Activated CD4-positive, alpha-beta T cell treated with anti-CD3 and anti-CD28 coated beads for 1 hour (primary cell): ENCODE data around the gene SOX1.

Experiments
- DNase-seq: peaks from one replicate; pipeline ENCODE4 v3.0.0-alpha.2; 2020

The SOX1 gene

GRCh38 chr13:112067116-112067741 is at the start of gene SOX1:
TSS of gene SOX1 (plus strand) at chr13:112067149. CDS start at chr13:112067659, 510 bp downstream.
- no peak for DNase-seq

GRCh38 chr13:112024577-112024976 is 42.4 kb upstream of the SOX1 start:
- no peak for DNase-seq

DNA sequence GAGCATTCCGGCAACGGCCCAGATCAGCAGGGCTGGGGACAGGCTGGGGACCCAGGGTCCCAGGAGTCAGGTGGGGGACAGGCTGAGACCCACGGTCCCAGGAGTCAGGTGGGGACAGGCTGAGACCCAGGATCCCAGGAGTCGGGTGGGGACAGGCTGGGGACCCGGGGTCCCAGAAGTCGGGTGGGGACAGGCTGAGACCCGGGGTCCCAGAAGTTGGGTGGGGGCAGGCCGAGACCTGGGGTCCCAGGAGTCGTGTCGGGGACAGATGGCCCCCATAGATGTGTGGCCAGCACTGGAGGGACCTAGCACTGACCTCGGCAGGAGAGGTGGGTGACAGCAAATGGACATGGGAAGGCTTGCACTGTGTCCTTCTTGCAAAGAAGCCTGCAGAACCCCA is 39.7 kb upstream of the SOX1 start:
- no peak for DNase-seq

DNA sequence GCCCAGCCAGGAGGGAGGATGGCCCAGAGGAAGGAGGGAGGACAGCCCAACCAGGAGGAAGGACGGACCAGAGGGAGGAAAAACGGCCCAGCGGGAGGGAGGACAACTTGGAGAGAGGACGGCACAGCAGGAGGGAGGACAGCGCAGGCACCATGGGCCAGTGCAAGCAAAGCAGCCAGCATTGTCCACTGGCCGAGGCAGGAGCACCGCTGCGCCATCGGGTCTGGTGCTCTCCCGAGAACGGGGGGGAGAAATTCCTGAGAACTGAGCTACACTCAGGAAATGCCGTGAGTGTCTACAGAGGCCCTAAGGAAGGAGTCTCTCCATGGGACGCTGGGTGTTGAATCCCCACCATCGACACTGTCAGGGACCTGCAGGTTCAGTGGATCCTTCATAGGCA is 38.5 kb upstream of the SOX1 start:
- DNase-seq, result no peak

DNA sequence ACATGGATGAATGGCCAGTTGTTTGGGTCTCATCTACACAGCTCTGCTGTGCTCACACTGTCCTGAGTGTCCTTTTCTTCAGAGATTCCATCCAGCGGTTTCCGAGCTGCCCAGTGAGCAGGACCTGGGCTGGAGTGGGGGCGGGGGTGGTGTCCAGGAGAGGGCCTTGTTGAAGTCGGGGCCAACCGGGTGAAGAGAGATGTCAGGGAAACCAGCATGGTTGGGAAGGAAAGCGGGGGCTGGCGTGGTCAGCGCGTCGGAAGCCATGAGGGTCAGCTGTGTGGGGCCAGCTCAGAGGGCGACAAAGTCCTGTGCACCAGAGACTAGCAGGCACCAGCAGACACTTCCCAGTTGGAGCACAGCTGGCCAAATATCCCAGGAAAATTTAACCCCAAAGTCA is 37.8 kb upstream of the SOX1 start:
- no peak for DNase-seq

DNA sequence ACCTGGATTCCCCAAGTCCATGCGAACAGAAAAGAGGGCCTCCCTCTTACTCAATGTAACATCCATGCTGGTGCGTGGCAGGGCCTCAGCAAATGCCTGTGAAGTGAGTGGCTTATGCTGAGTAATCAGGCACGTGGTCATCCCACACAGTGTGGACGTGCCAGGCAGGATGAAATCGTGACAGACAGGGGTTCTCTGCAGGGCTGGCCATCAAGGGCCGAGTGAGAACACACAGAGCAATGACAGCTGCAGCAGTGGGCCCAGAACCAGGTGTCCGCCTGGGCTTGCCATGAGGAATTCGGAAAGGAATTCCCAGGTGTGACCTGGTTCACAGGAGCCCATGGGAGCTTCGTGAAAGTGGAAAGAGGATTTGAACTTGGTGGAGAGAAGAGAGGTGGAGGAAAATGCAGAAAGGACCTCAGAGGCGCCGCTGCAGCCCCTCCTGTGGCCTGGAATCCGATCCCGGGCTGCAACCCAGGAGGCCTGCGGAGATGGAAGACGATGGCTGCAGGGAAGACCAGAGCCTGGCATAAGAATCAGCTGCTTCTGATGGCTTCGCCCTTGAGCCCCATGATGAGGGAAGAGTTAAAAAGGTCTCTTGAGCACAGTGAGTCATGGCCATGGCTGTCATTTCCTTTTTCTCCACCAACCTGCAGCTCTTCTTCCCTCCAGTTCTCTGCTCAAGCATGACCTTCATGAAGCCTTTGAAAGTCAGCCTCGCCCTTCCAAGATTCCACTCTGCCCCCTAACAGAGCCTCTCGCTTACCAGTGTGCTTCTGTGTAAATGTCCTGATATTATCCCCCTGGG is 34.6 kb upstream of the SOX1 start:
- no peak for DNase-seq

DNA sequence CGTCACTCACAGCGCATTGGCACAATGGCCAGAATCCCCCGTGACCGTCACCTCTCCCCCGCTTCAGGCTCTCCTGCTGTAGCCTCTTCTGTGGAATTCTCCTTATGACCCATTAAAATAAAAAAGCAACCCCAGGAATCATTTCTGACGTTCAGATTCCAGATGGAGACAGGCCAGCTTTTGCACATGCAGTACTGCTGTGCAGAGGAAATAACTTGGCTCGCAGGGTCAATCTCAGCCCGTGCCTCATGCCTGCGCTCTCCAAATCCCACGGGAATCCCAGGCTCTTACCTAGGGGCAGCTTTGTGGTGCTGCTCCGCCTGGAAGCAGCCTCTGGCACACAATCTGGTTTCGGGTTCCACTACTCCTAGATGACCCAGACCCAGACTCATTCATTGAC is 32.7 kb upstream of the SOX1 start:
- DNase-seq, result no peak

DNA sequence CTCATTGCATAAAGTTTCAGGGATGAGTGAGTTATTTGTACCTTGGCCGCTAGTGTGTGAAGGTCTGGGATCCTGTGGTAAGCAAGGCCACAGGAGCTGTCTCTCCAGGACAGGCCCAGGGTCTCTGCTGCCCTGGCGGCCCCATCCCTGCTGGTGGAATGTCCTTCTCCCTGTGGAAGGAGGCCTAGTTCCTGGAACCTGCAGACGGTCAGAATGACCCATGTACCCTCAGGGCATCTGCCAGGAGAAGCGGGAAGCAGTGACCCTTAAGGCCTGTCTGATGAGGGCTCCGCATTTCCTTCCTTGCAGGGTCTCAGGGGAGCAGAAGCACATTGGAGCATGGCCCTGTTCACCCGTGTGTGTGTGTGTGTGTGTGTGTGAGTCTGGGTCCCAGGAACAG is 32.1 kb upstream of the SOX1 start:
- DNase-seq, result no peak

- DNase-seq, result no peak
Measured at GRCh38 chr13:112042496-112042895, 24.5 kb upstream of the SOX1 start.

GRCh38 chr13:112052213-112052612 is 14.7 kb upstream of the SOX1 start:
- no peak for DNase-seq

DNA sequence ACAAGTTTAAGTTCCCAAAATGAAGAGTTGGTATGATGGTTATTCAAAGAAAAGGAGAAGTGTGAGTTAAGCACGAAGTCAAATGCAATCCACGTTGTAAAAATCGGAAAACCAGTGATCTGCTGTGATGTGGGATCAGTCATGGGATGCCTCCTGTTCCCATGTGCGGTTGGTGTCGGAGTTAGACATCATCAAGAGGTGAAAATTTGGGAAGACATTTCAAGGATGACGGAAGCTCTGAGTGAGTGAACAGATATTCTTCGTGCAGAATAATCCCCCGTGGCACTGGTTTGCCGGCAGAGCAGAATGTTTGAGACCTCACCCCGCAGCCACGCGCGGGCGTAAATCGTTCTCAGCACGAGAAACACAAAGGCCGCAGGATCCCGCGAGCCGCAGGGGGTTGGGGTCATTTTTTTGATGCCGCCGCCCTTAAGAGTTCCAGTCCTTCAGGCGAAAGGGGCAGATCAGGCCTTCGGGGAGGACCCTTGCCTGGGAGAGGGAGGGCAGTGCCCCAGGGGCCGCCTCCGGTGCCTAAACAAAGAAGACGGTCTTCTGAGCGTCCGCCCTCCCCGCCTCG is 13.7 kb upstream of the SOX1 start:
- no peak for DNase-seq

DNA sequence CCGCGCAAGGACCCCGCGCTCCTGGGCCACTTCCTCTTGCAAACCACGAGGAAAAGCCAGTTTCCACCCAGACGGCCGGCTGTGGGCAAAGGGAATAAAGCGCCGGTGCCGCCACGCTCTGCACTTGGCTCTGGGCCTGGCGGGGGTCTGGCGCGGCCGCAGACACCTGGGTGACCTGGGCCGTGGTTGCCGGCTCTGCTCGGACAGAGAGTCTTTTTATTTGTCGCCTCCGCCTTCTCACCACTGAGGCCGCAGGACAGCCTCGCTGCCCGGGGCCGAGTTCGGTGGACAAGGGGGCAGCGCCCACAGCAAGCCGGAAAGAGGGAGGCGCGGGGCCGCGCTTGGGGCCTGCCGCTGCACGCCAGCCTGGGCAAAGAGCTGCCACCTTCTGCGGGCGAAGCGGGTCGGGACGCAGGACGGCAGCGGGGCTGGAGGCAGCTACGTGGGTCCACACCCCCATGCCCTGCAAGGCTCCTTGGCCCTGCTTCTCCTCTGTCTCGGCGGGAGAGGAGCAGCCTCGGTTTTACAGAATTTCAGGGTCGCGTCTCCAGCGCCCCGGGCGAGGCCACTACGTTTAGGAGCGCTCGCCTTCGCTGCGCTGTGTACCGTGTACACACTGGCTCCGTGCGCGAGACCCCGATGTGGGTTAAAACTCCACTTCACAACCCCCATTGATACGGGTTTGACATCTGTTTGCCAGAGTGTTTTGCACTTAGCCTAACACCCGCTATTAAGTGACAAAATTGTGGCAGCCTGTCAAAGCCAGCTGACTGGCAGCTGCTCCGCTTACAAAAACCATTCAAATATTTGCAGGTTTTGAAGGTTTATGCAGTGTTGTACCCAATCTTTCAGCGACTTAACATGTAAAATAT is 13.0 kb upstream of the SOX1 start:
- no peak for DNase-seq

GRCh38 chr13:112054616-112055015 is 12.3 kb upstream of the SOX1 start:
- DNase-seq, result no peak

DNA sequence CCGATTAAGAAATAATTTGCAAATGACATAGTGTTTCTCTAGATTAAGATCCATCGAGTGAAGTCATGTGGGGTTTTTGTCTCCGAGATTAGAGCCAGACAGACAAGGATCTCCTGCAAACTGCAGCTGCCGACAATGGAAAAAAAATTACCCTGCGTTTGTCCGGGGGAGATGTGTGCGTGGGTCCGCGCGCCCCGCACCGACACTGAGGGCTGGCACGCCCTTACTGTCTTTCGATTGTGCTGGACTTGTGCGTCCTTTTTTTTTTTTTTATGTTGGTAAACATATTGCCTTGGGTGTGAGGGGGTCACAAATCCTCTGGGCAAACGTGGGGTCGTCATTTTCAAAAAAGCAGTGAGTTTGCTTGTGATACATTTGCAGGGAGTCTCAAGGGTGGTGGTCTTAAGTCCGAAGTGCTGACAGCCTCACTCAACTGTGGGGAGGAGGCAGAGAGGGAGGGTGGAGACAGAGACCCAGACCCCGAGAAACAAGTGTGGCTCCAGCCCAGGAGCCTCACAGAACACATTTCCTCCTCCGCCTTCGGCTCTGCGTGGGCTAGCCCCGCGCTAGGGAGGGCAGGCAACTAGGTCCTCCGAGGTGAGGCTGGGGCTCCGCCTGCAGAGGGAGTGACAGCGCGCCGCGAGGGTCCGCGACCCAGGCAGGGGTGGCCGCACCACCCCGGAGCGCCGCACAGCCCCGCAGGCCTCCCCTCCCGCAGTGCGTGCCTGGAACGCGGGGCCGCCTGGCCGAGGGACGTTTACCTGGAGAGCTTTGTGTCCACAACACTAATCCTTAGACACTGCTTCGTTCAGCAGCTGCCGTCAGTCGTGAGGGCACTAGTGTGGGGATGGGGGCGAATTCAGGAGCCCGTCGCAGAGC is 11.7 kb upstream of the SOX1 start:
- DNase-seq, result no peak

DNA sequence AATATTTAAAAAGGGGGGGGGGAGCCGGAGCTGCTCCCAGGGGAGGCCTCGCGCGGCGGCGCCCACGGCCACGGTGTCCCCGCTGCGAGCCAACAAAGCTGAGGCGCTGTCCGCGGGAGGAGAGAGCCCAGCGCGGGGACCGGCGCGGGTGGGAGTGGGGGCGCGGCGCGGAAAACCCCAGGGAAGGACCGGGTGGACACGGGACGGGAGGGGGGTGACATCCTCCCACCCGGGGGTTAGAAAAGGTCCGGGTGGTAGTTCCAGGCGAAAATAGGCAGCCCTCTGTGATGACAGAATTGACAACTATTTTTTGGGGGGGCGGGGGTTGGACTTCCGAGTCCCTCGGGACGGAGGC is 11.1 kb upstream of the SOX1 start:
- DNase-seq, result no peak

DNA sequence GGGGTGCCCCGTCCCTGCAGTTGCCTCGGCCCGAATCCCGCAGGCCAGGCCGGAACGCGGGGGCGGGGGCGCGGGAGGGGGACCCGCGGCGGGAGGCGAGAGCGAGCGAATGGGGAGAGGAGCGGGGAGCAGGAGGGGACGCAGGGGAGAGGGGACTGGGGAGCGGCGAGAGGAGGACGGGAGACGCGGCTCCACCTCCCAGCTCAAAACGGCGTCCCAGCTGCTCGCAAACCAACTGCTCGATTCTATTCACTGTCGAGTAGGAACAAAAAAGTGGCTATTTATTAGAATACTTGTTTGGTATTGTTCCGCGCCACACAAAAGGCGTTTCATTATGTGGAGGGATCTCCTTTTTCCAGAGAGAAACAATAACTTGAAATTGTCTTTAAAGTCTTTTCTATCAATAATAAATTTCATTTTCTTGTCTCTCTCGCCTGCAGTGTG is 10.6 kb upstream of the SOX1 start:
- DNase-seq, result no peak

DNA sequence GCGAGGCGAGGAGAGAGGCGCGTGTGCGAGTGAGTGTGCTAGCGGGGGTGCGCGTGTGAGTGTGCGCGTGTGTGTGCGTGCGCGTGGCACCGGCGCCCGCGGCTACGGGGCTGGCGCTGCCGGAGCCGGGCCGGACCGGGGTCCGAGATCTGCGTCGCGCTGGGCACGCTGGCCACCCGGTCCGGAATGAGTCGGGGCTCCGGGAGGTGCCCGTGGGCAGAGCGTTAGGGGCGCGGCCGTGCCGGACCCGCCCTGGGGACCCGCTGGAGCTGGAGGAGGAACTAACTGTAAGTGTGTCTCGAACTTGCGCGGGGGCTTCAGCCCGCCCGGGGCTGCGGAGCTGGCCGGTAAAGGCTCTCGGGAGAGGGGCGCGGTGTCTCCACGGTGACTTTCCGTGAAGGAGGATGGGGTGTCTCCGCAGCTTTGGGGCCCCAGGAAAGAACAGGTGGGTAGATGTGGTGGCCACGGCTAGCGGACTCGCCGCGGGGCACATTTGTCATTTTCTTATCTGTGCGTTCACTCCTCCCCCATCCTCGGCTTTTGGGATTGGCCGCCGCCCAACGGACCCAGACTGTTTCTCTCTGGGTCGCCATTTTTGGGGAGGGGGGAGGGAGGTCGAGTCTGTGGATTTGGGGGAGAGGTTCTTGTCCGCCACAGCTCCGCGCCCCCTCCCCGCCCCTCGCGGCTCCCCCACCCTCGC is 10.1 kb upstream of the SOX1 start:
- no peak for DNase-seq

- DNase-seq, result no peak
Measured at GRCh38 chr13:112057439-112057735, 9.6 kb upstream of the SOX1 start.

- no peak for DNase-seq
Measured at GRCh38 chr13:112057736-112058518, 9.0 kb upstream of the SOX1 start.

DNA sequence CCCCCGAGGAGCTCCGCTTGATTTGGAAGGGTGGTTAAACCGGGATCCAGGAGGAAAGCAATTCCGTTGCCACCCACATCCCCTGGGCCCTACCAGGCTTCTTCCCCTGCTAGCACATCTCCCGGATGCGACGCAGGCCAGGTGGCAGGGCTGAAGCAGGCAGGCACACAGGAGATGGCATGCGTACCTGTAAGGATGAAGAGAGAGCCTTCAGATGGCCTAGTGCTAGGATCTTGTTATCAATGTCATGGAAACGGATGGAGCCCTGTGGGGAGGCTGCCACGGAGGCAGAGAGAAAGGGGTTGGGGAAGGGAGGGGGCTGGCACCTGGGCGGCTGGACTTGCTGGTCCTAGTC is 8.5 kb upstream of the SOX1 start:
- DNase-seq, result no peak

DNA sequence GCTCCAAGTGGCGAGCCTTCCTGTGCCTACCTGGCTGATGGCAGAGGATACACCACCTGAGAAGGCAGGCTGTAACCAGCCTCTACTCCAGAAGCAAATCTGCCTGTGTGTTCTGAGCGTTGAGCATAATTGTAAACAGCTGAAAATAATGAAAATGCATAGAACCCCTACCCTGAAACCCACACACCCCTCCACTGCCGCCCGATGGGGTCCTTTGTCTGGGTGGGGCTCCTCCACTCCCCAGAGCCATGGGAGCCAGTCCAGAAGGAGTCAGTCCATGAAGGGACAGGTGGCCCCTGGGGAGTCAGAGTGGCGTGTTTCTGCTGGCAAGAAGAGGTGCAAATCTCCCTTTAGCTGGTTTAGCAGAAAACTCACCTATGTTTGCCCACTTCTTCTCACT is 8.0 kb upstream of the SOX1 start:
- DNase-seq, result no peak
